ENCODE results near the gene PKP4.

Gene PKP4

GRCh38 chr2:158656492-158657229, 199.9 kb downstream of the PKP4 start:
- DNase-seq: no peak

DNA sequence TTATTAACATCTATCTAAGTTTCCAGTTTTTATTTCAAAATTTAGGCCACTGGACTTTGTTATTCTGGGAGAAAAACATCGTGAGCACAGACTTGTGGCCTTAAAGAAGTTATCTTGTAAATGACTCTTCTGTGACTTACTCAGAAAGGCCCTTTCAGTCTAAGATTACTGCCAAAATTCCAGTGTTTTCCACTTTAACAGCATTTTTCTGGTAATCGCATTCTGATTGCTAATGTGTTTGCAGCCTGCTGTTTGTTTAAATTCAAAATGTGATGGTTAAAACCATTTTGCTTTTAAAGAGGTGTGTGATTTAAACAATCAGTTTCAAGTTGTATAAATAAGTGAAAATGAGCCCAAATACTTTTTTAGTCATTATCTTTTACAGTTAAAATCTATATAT, 201.6 kb downstream of the PKP4 start:
- DNase-seq: no peak

DNA sequence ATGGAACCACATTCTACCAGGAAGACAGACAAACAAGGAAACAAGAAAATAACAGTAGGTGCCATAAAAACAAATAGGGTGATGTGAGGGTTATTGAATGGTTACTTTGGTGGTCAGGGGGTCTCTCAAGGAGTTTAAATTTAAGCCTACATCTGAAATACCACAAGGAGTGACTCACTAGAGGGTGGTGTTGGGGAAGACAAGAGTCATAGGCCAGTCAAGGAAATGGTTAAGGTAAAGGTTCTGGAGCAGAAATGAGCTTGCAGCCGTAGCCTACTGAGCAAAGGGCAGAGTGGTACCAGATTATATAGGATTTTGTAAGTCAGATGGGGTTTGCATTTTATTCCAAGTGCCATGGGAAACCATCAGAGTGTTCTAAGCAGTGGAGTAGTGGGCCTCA, 202.7 kb downstream of the PKP4 start:
- DNase-seq: no peak

DNA sequence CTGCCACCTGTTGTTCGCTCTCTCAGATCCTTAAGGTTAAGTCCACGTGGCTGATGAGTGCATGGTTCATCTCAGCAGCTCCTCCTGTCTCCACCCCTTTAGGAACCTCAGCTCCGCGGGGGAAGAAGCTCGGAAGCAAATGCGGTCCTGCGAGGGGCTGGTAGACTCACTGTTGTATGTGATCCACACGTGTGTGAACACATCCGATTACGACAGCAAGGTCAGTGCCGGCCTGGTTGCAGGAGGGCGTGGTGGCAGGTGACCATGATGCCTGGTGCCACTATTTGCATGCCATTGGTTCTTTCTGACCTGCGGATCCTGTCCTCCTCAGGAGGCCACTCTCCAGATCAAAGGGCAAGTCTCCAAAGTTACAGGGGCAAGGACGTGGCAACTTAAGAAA, 204.5 kb downstream of the PKP4 start:
- no peak for DNase-seq

DNA sequence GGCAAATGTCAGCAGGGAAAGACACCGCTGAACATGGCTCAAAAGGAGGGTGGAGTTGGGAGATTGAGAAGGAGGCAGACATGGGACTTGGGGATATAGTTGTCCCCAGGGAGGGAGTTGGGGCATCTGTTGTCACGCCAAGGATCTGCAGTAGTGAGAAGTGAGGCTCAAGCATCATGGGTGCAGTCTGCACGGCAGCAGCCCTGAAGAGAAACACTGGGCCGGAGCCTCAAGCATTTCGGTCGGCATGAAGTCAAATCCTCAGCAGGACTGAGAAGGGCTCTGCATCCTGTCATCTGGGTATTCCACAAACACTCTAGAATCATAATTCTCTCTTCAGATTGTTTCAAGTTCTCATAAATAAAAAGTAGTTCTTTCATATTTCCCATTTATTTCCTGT, 205.7 kb downstream of the PKP4 start:
- no peak for DNase-seq

DNA sequence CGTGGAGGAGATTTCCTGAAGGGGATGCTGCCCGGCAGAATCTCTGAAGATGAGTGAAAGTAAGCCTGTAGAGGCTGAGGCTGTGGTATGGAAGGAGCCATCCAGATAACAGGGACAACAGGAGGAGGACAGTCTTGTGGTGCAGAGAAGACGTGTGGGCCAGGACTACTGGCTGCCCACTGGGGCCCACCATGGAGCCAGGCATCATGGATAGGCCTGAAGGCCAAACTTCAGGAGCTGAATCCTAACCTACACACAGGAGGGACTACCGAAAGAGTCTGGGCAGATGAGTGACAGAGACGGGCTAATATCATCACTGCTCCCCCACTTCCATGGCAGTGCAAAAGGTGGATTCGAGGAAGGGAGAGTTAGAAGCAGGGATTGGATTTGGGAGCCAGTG, 207.0 kb downstream of the PKP4 start:
- DNase-seq: no peak

- no peak for DNase-seq
Measured at GRCh38 chr2:158664987-158665386, 208.2 kb downstream of the PKP4 start.

DNA sequence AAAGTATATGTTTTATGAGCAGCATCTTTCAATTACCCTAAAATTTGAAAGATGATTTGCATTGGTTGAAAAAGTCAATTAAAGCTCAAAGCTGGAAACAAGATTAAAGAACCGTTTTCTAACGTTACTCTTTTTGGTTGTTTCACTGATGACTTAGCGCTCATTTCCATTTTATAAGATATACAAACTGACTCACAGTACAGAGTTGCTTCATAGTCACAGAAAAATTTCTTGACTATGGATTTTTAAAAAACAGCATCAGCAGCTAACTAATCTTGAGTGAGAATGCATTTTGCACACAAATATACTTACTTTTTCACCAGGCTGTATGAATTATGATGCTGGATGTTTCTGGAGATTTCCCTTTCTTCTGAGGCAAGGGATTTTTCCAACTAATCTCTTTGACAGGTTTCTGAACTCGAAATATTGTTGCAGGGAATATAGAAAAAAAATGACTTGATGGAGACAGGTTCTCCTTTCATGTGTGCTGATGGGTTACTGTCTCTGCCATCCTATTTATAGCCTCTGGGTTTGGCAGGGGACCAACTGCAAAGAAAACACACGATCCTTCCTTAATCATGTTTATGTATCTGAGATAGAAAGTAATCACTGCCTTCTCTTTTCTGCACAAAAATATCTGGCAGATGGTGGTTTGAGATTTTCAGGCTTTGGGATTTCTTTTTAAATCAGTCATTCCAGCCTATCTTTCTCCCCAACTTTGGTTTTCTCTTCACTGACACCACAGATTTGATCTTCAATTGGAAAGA, 209.0 kb downstream of the PKP4 start:
- DNase-seq: no peak

DNA sequence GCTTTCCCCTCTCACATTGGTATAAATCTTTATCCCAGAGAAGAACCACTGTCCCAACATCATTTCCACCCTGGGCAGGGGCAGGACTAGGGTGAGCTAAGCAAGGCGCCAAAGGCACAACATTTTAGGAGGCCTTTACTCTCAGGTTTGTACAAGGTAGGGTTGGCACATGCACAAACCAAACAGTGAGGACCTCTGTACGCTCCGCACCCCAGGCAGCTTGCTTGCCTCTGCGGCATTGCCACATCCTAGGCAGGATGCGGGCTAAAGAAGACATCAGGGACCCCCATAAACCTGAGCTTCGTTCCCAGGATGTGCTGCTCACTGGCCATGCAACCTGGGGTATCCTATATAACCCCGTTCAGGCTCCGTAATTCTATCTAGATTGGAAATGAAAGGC, 210.2 kb downstream of the PKP4 start:
- DNase-seq: no peak

- DNase-seq: no peak
Measured at GRCh38 chr2:158667586-158667985, 210.8 kb downstream of the PKP4 start.

- DNase-seq: no peak
Measured at GRCh38 chr2:158668001-158668765, 211.4 kb downstream of the PKP4 start.

DNA sequence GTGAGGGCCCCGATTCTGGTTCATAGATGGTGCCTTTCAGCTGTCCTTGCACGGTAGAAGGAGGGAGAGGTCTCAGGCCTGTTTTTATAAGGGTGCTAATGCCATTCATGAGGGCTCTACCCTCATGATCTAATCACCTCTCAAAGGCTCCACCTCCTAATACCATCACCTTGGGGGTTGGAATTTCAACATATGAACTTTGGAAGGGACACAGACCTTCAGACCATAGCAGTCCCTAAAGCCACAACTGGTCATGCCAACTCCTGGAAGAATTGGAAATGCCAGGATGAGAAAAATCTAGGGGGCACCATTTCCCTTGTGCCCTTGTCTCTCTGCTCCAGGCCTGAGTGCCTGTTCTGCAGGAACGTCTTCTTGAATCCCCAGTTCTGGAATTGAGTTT, 213.5 kb downstream of the PKP4 start:
- no peak for DNase-seq

- DNase-seq: no peak
Measured at GRCh38 chr2:158671360-158672245, 214.9 kb downstream of the PKP4 start.

GRCh38 chr2:158676295-158676694, 219.5 kb downstream of the PKP4 start:
- no peak for DNase-seq

DNA sequence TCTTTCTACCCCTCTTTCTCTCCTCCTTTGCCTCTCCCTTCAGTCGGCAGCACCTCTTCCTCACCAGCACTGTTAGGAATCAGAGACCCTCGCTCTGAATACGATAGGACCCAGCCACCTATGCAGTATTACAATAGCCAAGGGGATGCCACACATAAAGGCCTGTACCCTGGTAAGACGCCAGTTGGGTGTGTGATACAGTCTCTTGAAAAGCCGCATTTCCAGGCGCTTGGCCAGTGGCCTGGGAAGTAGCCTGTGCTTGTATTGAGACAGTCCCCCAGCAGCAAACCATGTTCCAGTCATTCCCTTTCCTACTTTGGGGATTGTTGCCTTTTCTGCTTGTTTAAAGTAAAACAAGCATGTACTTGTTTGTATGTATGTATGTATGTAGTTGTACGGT, 219.9 kb downstream of the PKP4 start:
- no peak for DNase-seq

GRCh38 chr2:158677542-158677941, 220.8 kb downstream of the PKP4 start:
- no peak for DNase-seq

DNA sequence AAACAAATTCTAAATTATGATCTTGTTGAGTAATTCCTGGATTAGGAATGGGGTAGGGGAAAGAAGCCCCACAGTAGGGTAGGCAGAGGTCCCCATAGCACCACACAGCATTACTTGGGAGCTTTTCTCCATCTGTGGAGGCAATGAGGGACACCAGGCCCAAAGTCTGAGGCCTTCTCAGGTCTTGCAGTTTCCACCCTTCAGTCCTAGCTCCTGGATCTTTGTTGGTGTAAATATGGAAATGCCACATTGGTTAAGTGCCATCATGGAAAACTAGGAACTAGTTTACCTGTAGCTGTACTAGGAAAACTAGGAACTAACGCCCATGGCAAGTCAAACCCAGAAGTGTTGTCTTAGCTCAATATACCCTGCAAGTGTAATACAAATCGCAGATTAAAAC, 225.1 kb downstream of the PKP4 start:
- no peak for DNase-seq

DNA sequence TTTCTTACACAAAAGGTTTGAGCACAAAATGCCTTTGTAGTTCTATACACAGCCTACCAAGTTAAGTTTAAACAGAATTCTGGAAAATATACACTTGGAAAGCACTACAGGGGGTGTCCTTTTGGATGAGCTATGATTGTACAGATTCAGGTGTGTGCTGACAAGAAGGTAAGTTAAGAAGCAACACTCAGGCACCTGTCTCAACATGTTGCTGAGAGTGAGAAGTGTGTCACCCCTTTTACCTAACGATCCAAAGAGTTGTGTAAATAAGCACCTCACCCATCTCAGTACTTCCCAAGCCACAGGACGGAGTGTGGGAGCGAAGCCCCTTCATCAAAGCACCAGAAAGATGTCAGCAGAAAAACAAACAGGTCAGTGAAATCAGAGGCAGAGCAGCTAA, 228.9 kb downstream of the PKP4 start:
- no peak for DNase-seq

DNA sequence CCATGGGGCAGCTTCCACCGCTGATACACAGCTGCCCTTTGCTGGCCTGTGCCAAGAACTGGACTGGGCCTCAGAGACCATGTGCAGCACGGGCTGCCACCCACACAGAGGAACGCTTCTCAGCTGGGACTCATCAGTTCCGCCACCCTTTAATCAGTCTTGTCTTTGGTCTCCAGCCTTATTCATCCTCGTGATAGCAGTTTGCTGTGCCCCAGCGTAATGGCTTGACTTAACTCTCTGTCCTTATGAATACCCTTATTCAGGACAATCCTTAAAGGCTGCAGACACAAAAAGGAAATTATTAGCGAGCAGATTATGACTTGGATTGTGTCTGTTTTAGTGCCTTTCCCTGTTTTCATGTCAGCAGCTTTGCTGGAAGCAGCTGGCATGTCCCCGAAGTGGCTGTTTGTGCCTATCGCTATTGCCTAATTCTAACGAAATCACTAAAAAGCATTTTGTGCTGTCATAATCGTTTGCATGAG, 229.5 kb downstream of the PKP4 start:
- no peak for DNase-seq

DNA sequence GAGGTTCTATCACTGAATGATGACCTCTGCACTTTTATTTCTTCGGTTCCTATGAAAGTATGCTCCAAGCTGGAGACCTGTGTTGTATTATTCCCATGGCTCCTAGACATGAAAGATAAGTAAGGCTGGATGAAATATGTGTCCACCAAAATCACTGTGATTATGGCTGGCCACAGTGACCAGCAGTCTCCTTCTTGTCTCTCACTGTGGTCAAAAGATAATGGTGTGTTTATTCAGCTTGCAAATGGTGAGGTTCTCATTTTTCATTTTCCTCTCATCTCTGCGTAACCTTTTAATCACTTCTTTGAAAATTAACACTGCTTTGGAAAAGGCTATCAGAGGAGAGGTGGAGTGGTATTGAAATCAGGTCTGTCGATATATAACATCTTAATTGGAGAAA, 230.6 kb downstream of the PKP4 start:
- DNase-seq: no peak

DNA sequence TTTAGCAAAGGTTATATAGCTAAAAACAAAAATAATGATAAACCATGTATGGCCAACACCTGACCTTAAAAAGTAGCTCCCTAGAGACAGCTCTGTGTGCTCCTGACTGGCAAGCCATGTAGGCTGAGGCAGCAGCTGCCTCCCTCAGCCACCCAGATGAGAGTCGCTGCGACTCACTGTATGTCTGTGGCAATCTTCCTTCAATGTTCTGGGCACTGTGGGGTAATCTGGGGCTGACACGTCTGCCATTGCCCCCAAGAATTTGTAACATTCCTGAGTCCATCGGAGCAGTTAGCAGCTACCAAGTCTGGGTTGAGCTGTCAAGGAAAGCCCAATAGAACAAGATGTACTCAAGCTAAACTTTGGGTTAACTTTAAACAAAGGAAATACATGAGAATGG, 232.0 kb downstream of the PKP4 start:
- no peak for DNase-seq

- DNase-seq: no peak
Measured at GRCh38 chr2:158689391-158689790, 232.6 kb downstream of the PKP4 start.

- DNase-seq: no peak
Measured at GRCh38 chr2:158690823-158691222, 234.1 kb downstream of the PKP4 start.

All from NCI-H187 treated with DMSO at 0.1 percent for 48 hours (cell line).